Neural cell (in vitro differentiated cells): ENCODE data around the gene CYP21A2. TPM values are rescaled to one million over a fixed set of nuclear protein-coding genes. Genes with fewer than 3 reads are reported as not detected.

Source experiments
- H2AFZ ChIP-seq: fragments of 200-600, 300-800 bp; sonication (generic), shearing (Covaris generic); 2 replicates; pipeline ENCODE4 v1.6.0; 2014; ENCODE audit warnings: low read depth, mild to moderate bottlenecking, antibody characterized with exemption, low read length, moderate library complexity
- H3F3A ChIP-seq: fragments of 200-600 bp; shearing (Covaris generic); 2 replicates; pipeline ENCODE4 v1.6.1; 2016; ENCODE audit warnings: mild to moderate bottlenecking, moderate library complexity, mixed read lengths, antibody characterized with exemption, low read length; ENCODE audit not compliant: insufficient read depth, poor library complexity, severe bottlenecking
- H3K27ac ChIP-seq: fragments of 200-600, 300-800 bp; sonication (generic), shearing (Covaris generic); 2 replicates; pipeline ENCODE4 v1.5.1; 2014; ENCODE audit warnings: mild to moderate bottlenecking, low read length, moderate library complexity
- H3K27me3 ChIP-seq: fragments of 300-800, 200-600 bp; sonication (generic), shearing (Covaris generic); 2 replicates; pipeline ENCODE4 v1.6.0; 2014; ENCODE audit warnings: mild to moderate bottlenecking, low read depth, low read length, moderate library complexity; ENCODE audit not compliant: insufficient read depth
- H3K36me3 ChIP-seq: fragments of 300-800, 200-600 bp; sonication (generic), shearing (Covaris generic); 2 replicates; pipeline ENCODE4 v1.5.1; 2014; ENCODE audit warnings: mild to moderate bottlenecking, antibody characterized with exemption, low read length, moderate library complexity; ENCODE audit not compliant: insufficient read depth
- H3K4me2 ChIP-seq: fragments of 300-800, 200-600 bp; sonication (generic), shearing (Covaris generic); 2 replicates; pipeline ENCODE4 v1.6.0; 2014; ENCODE audit warnings: mild to moderate bottlenecking, low read length
- H3K4me3 ChIP-seq: fragments of 300-800, 200-600 bp; sonication (generic), shearing (Covaris generic); 2 replicates; pipeline ENCODE4 v1.5.1; 2014; ENCODE audit warnings: mild to moderate bottlenecking, low read length, moderate library complexity
- H3K79me2 ChIP-seq: fragments of 200-600 bp; shearing (Covaris generic); replicated peaks from 2 replicates; pipeline ENCODE4 v1.6.0; 2014; ENCODE audit warnings: mild to moderate bottlenecking, low read length, moderate library complexity; ENCODE audit not compliant: insufficient read depth
- H3K9ac ChIP-seq: fragments of 300-800, 200-600 bp; sonication (generic), shearing (Covaris generic); 2 replicates; pipeline ENCODE4 v1.6.1; 2016; ENCODE audit warnings: mild to moderate bottlenecking, low read length, mixed read lengths
- H3K9me2 ChIP-seq: fragments of 200-600 bp; shearing (Covaris generic); 2 replicates; pipeline ENCODE4 v1.6.1; 2016; ENCODE audit warnings: mild to moderate bottlenecking, low read length, mixed read lengths; ENCODE audit not compliant: insufficient read depth
- H3K9me3 ChIP-seq: fragments of 200-600, 300-800 bp; sonication (generic), shearing (Covaris generic); 2 replicates; pipeline ENCODE4 v1.6.1; 2016; ENCODE audit warnings: mild to moderate bottlenecking, mixed run types, low read length, moderate library complexity, mixed read lengths
- H4K20me1 ChIP-seq: fragments of 200-600 bp; shearing (Covaris generic); 2 replicates; pipeline ENCODE4 v1.6.1; 2016; ENCODE audit warnings: mild to moderate bottlenecking, mixed run types; ENCODE audit not compliant: insufficient read depth
- CTCF ChIP-seq: fragments of 450-650 bp; IDR thresholded peaks from 2 replicates; pipeline ENCODE4 v1.5.1; 2014; ENCODE audit warnings: antibody characterized with exemption, mild to moderate bottlenecking, moderate library complexity; ENCODE audit not compliant: poor library complexity, severe bottlenecking
- EP300 ChIP-seq: fragments of 450-650 bp; conservative IDR thresholded peaks from 2 replicates; pipeline ENCODE4 v1.6.1; 2014; ENCODE audit warnings: antibody characterized with exemption, mild to moderate bottlenecking, moderate library complexity; ENCODE audit not compliant: poor library complexity, severe bottlenecking
- EZH2 ChIP-seq: fragments of 200-600, 300-800 bp; shearing (Covaris generic), sonication (generic); IDR thresholded peaks from 2 replicates; pipeline ENCODE4 v1.6.1; 2014; ENCODE audit warnings: antibody characterized with exemption, low read length, borderline replicate concordance, mild to moderate bottlenecking; ENCODE audit not compliant: insufficient read depth, poor library complexity, severe bottlenecking
- POLR2AphosphoS5 ChIP-seq: IDR thresholded peaks from 2 replicates; pipeline ENCODE4 v1.6.1; 2012
- RAD21 ChIP-seq: fragments of 450-650 bp; conservative IDR thresholded peaks from 2 replicates; pipeline ENCODE4 v1.6.1; 2014; ENCODE audit warnings: antibody characterized with exemption, mild to moderate bottlenecking, moderate library complexity
- REST ChIP-seq: IDR thresholded peaks from 2 replicates; pipeline ENCODE4 v1.6.1; 2012; ENCODE audit warnings: borderline replicate concordance
- polyA plus RNA-seq: library from polyadenylated mRNA; depleted of rRNA; stranded (reverse); fragments of >200 nt; gene quantifications from 2 replicates; pipeline ENCODE4 v1.2.3, GENCODE V29; 2014

CYP21A2 gene
- polyA plus RNA-seq, 1 donor from 2014 or later = 1.9 TPM

DNA sequence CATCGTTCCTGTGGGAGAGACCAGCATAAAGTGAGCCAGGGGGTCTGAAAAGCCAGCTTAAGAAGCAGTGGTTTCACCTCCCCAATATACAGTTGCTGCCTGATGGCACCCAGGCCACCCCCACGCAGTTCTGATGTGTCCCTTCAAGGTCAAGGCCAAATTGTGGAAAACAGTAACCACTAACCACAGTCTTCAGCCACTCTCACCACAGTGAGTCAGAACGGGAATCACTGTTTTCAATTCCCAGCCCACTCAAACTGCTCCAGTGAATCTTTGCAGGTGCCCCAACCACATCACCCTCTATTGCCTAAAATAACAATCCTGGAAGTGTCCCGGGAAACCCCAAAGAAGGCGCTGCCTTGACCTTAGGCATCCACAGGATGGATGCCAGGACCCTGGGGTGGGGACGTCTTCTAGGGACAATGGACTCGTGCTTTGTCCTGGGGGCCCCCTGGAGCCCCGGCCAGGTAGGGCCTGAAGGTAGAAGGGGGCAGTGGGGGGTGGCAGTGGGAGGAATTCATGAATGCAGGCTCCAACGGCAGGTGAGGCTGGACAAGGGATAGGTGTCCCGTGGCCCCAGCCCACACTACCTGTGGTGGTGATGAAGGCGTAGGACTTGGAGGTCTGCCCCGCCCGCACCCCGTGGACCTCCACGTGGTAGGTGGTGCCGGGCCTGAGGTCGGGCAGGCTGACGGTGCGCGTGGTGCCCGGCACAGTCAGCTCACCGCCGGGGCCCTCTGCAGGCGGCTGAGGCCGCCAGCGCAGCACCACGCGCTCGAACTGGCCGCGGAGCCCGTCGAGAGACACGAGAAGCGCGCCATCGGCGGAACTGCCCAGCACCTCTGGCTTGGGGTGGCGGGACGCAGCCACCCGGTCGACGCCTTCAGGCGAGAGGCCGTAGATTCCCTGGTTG, 48.7 kb downstream of the CYP21A2 start:
- H3K9me3 ChIP-seq = no peaks in the 10 kb centered on the region
- H4K20me1 ChIP-seq = no peaks in the 10 kb centered on the region

More for the DNA sequence above, 48.7 kb downstream of the CYP21A2 start:
- Histone ChIP-seq H3K9ac (no peak overlapping the region), H2AFZ (no peak overlapping the region), H3F3A (no peaks in the 10 kb centered on the region), H3K27ac (no peak overlapping the region), H3K9me2 (no peaks in the 10 kb centered on the region), H3K4me3 (no peak overlapping the region), H3K27me3 (no peaks in the 10 kb centered on the region), H3K79me2 (no peaks in the 10 kb centered on the region), H3K36me3 (no peaks in the 10 kb centered on the region), H3K4me2 (no peak overlapping the region)
- TF ChIP-seq REST (no peak), CTCF (no peak), EZH2 (no peak), POLR2AphosphoS5 (no peak), RAD21 (no peak), EP300 (no peak)
